ENCODE data around the gene TUG1.

TUG1 gene

GRCh38 chr22:30945653-30946052, 23.4 kb upstream of the TUG1 start:
- no peak for DNase-seq
- in situ Hi-C loops (cut with HindIII; ENCODE audit: low pct_ligation_motif_present, low pct_unique_long_range_greater_than_20kb, low sequenced_read_pairs), result no loop called here

GRCh38 chr22:30946354-30946753, 22.7 kb upstream of the TUG1 start:
- in situ Hi-C loops (cut with HindIII; ENCODE audit: low pct_ligation_motif_present, low pct_unique_long_range_greater_than_20kb, low sequenced_read_pairs), result no loop called here
- DNase-seq, result no peak

GRCh38 chr22:30947173-30947815, 21.8 kb upstream of the TUG1 start:
- no peak for DNase-seq
- in situ Hi-C loops (cut with HindIII; ENCODE audit: low pct_ligation_motif_present, low pct_unique_long_range_greater_than_20kb, low sequenced_read_pairs), result no loop called here

- DNase-seq, result peak; percentile 36
- in situ Hi-C loops (cut with HindIII; ENCODE audit: low pct_ligation_motif_present, low pct_unique_long_range_greater_than_20kb, low sequenced_read_pairs), result no loop called here
Measured at GRCh38 chr22:30947816-30948454, 21.1 kb upstream of the TUG1 start.

- DNase-seq, result no peak
- in situ Hi-C loops (cut with HindIII; ENCODE audit: low pct_ligation_motif_present, low pct_unique_long_range_greater_than_20kb, low sequenced_read_pairs), result no loop called here
Measured at GRCh38 chr22:30948930-30949342, 20.1 kb upstream of the TUG1 start.

GRCh38 chr22:30949934-30950660, 19.0 kb upstream of the TUG1 start:
- in situ Hi-C loops (cut with HindIII; ENCODE audit: low pct_ligation_motif_present, low pct_unique_long_range_greater_than_20kb, low sequenced_read_pairs), result no loop called here

GRCh38 chr22:30953206-30953605, 15.9 kb upstream of the TUG1 start:
- no peak for DNase-seq

More at GRCh38 chr22:30949934-30950660, 19.0 kb upstream of the TUG1 start:
- no peak for DNase-seq

GRCh38 chr22:30955153-30955552, 13.9 kb upstream of the TUG1 start:
- no peak for DNase-seq
- in situ Hi-C loops (cut with HindIII; ENCODE audit: low pct_ligation_motif_present, low pct_unique_long_range_greater_than_20kb, low sequenced_read_pairs), result no loop called here

More at GRCh38 chr22:30953206-30953605, 15.9 kb upstream of the TUG1 start:
- in situ Hi-C loops (cut with HindIII; ENCODE audit: low pct_ligation_motif_present, low pct_unique_long_range_greater_than_20kb, low sequenced_read_pairs), result no loop called here

GRCh38 chr22:30964858-30965257, 4.2 kb upstream of the TUG1 start:
- DNase-seq, result no peak
- in situ Hi-C loops (cut with HindIII; ENCODE audit: low pct_ligation_motif_present, low pct_unique_long_range_greater_than_20kb, low sequenced_read_pairs), result no loop called here

GRCh38 chr22:30968015-30968923, 796 bp upstream of the TUG1 start, which contains the start of gene MORC2:
Gene MORC2 (minus strand): TSS chr22:30968774. CDS start chr22:30967889, 885 bp downstream.
- in situ Hi-C loops (cut with HindIII; ENCODE audit: low pct_ligation_motif_present, low pct_unique_long_range_greater_than_20kb, low sequenced_read_pairs), result no loop called here
- DNase-seq, result peak; percentile 49

GRCh38 chr22:30969532-30970355, 679 bp downstream of the TUG1 start:
- DNase-seq, result peak; percentile 46
- in situ Hi-C loops (cut with HindIII; ENCODE audit: low pct_ligation_motif_present, low pct_unique_long_range_greater_than_20kb, low sequenced_read_pairs), result no loop called here

GRCh38 chr22:30970356-30970746, 1.3 kb downstream of the TUG1 start:
- in situ Hi-C loops (cut with HindIII; ENCODE audit: low pct_ligation_motif_present, low pct_unique_long_range_greater_than_20kb, low sequenced_read_pairs), result no loop called here
- no peak for DNase-seq

GRCh38 chr22:30978304-30978962, 9.4 kb downstream of the TUG1 start:
- in situ Hi-C loops (cut with HindIII; ENCODE audit: low pct_ligation_motif_present, low pct_unique_long_range_greater_than_20kb, low sequenced_read_pairs), result no loop called here
- no peak for DNase-seq

GRCh38 chr22:30979932-30980331, 10.9 kb downstream of the TUG1 start:
- DNase-seq, result no peak
- in situ Hi-C loops (cut with HindIII; ENCODE audit: low pct_ligation_motif_present, low pct_unique_long_range_greater_than_20kb, low sequenced_read_pairs), result no loop called here

GRCh38 chr22:30982512-30982911, 13.4 kb downstream of the TUG1 start:
- in situ Hi-C loops (cut with HindIII; ENCODE audit: low pct_ligation_motif_present, low pct_unique_long_range_greater_than_20kb, low sequenced_read_pairs), result no loop called here
- DNase-seq, result no peak

- DNase-seq, result no peak
- in situ Hi-C loops (cut with HindIII; ENCODE audit: low pct_ligation_motif_present, low pct_unique_long_range_greater_than_20kb, low sequenced_read_pairs), result no loop called here
Measured at GRCh38 chr22:30984317-30984716, 15.3 kb downstream of the TUG1 start.

- no peak for DNase-seq
Measured at GRCh38 chr22:30985561-30986208, 16.6 kb downstream of the TUG1 start.

More at GRCh38 chr22:30985561-30986208, 16.6 kb downstream of the TUG1 start:
- in situ Hi-C loops (cut with HindIII; ENCODE audit: low pct_ligation_motif_present, low pct_unique_long_range_greater_than_20kb, low sequenced_read_pairs), result no loop called here

Measured in ACHN (cell line).